Thyroid gland (tissue), 4 donors: ENCODE data around the gene LAMA1.

Experiments
- POLR2A ChIP-seq, 2 donors: fragments of 450-650 bp; IDR thresholded peaks; one replicate each; pipeline ENCODE4 v1.6.1; 2017; ENCODE audit warnings: antibody characterized with exemption in 2 of 2, mild to moderate bottlenecking in 2 of 2, moderate library complexity in 1 of 2
- TF ChIP-seq, protein P1 (sequence below), 6 experiments: fragments of 200-600 bp in 3 of 6; fragments of 450-650 bp in 3 of 6; sonication (generic) in 3 of 6; IDR thresholded peaks; one replicate each; pipeline ENCODE4 v1.5.1; 2016 to 2019; ENCODE audit warnings: antibody characterized with exemption in 6 of 6, mild to moderate bottlenecking in 2 of 6, inconsistent platforms in 1 of 6, moderate library complexity in 1 of 6

DNA sequence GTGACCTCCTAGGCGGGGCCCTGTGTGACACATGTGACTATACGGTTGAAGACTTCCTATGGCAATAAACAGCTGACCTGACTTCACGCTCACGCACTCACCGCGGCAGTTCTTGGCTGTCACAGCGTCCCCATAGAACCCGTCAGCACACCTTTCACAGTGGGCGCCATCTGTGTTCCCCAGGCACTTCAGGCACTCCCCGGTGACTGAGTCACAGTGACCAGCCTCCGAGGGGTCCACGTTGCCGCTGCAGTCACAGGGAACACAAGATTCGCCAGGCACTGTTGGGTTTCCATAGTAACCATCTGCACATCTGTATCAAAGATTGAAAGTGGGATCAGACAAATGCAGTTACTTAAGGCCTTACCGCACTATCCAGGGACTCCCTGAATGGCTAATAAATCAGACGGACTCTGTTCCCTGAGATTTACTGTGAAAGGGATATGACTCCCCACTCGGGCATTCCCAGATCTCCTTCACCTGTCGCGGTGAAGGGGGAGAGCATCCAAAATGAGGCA, 94.5 kb downstream of the LAMA1 start:
- TF ChIP-seq, protein P1, sequence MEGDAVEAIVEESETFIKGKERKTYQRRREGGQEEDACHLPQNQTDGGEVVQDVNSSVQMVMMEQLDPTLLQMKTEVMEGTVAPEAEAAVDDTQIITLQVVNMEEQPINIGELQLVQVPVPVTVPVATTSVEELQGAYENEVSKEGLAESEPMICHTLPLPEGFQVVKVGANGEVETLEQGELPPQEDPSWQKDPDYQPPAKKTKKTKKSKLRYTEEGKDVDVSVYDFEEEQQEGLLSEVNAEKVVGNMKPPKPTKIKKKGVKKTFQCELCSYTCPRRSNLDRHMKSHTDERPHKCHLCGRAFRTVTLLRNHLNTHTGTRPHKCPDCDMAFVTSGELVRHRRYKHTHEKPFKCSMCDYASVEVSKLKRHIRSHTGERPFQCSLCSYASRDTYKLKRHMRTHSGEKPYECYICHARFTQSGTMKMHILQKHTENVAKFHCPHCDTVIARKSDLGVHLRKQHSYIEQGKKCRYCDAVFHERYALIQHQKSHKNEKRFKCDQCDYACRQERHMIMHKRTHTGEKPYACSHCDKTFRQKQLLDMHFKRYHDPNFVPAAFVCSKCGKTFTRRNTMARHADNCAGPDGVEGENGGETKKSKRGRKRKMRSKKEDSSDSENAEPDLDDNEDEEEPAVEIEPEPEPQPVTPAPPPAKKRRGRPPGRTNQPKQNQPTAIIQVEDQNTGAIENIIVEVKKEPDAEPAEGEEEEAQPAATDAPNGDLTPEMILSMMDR (IDR thresholded peaks at IDR 0.05) = no peak
- TF ChIP-seq POLR2A (IDR thresholded peaks at IDR 0.05) = no peak
